ENCODE measurements around the gene CDC42EP3.
A peak's percentile ranks its signal among the peaks of the same experiment; 100 is the strongest.

The CDC42EP3 gene

DNA sequence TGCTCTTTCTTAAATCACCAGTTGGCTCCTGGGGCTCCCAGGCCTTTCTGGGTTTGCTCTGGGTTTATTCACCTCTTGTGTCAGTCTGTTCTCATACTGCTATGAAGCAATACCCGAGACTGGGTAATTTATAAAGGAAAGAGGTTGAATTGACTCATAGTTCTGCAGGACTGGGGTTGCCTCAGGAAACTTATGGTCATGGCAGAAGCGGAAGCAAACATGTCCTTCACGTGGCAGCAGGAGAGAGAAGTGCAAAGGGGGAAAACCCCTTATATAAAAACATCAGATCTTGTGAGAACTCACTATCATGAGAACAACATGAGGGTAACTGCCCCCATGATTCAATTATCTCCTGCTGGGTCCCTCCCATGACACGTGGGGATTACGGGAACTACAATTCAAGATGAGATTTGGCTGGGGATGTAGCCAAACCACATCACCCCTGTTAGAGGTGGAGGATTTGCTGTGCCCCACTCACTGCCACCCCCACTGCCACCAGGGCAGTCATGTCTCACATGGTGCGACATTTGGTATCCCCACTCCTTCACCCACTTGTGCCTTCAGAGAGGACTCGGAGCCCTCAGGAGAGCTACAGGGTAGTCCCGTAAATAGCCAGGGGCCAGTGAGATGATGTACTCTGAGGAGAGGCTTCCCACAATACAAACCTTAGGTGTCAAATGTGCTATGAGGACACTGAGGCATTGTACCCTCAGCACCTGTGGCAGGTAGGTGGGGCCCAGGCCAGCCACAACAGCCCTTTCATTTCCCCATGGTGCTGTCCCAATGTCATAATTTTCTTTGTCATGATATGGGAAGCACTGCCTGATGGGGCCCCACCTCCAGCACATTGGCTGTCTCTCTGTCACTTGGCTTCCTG lies 35.7 kb downstream of the CDC42EP3 start:
- no peak for DNase-seq

DNA sequence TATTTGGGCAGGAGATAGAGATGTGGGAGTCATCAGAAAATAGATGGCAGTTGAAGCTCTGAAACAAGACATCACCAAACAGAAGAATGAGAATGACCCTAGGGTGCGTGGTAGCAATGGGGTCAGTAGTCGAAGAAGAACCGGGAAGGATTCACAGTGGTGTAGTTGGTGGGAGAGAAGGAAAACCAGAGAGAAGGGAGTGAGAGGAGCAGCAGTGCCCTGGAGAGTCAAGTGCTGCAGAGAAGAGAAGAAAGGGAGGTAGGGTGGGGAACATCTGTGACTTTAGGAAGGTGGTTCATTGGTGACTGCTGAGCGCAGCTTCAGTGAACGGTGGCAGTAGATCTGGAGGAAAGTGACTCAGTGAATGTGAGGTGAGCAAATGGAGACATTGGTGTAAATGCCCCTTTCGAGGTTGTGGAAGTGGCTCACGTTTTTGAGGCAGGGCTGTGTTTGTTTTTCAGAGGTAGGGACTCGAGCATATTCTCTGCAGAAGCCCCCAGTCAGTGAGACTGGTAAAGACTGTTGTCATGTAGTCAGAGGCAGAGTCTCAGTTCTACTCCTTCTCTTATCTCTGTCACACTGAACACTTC lies 36.4 kb downstream of the CDC42EP3 start:
- no peak for DNase-seq

DNA sequence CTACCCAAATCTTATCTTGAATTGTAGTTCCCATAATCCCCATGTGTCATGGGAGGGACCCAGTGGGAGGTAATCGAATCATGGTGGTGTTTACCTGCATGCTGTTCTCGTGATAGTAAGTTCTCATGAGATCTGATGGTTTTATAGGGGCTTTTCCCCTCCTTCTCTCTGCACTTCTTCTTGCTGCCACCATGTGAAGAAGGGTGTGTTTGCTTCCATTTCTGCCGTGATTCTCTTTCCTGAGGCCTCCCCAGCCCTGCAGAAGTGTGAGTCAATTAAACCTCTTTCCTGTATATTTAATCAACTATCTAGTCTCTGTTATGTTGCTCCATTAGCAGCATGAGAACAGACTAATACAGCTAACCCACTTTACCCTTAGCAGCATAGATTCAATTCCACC lies 37.6 kb downstream of the CDC42EP3 start:
- DNase-seq: no peak

DNA sequence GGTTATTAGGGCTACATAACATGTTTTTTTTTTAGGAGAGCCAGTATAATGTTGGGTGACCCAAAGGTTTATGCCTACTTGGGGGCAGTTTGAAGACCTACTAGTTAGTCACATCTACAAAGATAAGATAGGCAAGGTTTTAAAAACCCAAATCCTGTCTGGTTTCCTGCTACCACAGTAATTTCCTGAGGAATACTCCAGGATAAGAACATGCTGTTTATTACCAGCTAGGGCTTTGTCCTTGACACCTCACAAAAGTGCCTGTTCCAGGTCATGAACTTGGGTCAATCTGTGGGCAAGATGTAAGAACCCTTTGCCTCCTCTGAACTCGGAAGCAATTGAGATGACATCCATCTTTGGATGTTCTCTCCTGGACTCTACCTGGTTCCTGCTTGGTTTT lies 38.2 kb downstream of the CDC42EP3 start:
- no peak for DNase-seq

DNA sequence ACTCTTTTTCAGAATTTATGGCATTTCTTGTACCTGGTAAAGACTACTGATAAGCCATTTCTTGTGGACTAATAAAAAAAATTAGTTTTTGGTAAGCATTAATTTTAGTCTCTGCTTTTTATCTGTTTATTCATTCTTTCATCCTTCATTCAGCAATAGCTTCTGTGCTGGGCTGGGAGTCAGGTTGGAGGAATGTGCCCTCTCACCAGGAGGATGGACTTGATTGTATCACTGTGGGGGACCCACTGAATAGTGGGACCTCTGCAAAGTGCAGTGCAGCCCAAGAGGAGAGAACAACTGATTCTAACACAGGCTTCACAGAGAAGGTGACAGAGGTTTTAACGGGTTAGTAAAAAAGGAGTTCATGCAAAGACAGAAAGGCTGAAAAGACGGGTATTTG lies 39.1 kb downstream of the CDC42EP3 start:
- no peak for DNase-seq

DNA sequence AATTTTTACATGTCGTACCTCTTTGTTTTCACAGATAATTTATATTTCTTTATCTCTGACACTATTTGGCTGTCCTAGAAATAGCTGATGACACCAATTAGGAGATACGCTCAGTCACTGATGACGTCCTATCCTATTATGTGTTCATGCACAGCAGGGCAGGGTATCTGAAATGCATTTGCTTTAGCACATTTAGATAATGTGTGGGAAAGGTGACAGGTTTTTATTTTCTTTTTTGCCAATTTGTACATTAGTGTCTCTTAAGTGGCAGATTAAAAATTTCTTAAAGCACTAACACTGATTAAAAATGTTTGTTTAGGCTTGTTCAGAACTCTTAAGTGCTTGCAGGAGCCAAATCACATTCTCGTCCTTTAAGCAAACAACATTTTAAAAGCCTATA lies 39.7 kb downstream of the CDC42EP3 start:
- DNase-seq: peak; percentile 76

DNA sequence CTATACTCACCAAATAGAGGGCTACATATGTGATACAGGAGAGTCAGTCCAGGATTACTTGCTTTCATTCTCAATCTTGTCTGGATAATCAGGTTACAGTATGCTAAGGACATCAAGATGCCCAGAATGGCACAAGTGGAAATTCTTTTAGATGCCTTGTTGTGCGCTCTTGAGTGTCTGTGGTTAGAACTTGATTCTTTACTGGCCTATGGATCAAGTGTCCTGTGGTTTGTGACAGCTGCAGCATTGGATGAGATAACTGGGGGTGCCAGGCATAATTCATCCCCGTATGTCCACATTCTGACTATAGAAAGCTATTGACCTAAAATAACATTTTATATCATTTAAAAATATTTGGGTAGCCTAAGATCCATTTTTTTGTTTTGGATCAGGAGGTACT lies 40.1 kb downstream of the CDC42EP3 start:
- DNase-seq: no peak

DNA sequence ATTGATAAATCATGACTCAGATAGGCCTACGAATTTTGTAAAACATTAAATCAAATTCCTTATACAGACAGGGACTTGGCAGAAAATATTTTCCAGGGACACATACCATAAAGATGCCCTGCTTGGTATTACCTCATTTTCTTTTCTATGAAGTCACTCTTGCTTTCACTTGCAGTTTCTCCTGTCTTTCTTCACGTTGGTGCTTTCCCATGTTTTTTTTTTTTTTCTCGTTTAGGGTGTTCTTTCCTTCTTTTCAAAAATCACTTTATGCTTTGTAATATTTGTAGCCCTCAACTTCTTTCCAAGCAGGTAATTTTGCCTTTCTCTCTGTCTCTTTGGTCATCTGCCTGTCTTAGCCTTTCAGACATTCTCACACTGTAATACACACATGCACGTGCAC lies 40.7 kb downstream of the CDC42EP3 start:
- DNase-seq: no peak

DNA sequence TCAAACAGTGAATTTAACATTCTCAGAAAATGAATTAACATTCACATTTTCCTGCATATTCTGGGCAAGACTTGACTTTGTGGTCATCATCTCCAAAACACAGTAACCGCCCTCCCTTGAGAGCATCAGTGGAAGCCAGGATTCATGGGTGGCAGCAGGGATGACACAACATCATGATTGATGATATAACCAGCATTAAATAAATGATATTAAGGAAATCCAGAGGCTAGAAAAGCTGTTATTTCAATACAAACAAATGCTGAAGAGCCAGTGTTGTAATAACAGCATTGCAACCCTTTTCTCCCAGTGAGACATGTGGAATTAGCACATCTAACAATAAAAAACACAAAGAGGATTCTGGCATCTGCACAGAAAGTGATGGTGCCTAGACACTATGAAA lies 41.1 kb downstream of the CDC42EP3 start:
- DNase-seq: no peak

DNA sequence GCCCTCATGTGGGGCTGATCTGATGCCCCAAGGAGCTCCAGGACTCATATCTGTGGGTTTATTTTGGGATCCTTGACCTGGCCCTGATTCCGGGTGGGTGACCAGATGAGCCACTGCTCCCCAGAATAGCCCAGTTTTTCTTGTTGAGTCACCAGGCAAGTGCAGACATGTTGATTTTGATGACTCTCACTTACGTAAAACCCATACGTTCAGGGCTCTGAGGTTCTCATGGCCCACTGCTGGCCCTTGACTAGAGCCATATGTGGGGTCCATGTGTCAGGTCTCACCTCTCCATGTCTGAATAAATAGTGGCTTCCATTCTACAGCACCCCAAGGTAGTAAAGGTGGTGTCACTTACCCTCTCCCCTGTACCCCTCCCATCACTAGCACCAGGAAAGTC lies 41.9 kb downstream of the CDC42EP3 start:
- no peak for DNase-seq

DNA sequence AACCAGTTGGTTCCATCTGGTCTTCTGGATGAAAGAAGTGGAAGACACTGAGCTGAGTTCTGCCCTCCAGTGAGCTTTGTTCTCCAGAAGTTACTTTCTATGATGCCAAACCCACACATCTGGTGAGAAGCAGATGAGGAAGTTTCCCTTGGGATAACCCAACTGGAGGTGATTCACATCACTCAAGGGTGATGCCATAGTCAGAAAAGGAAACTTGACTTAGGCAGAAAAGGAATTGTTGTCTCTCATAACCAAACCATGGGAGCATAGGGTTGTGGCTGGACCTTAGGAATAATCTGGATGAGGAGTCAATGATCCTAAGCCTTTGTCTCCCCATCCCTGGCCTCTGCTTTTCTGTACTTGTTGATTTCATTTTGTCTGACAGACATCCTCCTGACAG lies 43.7 kb downstream of the CDC42EP3 start:
- no peak for DNase-seq

DNA sequence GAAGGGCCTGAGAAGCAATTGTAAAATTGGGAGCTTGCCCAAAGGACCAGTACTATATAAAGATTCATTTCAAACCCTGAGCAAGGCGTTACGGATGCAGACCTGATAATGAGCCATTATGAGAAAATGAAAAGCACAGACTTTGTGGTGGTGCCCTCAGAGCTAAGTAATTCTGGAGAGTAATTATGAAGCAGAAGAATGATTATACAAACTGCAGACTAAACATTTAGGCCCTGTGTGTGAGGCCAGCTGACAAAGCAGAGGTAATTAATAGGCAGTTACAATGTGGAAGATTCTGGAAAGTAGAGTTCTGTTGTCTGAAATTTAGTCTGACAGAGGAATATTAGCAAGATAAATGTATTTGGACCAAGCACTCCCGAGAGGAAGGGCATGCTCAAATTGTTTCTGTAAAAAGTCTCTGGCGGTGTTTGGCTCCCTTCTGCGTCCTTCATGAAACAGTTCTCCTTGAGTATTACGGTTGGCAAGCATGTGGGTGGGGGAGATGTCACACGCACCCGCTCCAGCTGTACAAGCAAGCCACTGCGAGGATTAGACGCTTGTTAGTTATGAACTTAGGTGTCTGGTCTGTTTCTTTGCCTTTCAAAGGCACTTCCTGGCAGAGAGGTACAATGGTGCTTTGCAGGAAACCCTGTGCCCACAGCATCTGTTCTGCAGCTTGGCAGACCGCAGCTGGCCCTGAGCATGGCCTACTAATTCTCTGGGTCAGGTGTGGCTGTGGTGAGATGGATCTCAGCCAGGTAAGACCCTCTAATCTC lies 45.5 kb downstream of the CDC42EP3 start:
- no peak for DNase-seq

DNA sequence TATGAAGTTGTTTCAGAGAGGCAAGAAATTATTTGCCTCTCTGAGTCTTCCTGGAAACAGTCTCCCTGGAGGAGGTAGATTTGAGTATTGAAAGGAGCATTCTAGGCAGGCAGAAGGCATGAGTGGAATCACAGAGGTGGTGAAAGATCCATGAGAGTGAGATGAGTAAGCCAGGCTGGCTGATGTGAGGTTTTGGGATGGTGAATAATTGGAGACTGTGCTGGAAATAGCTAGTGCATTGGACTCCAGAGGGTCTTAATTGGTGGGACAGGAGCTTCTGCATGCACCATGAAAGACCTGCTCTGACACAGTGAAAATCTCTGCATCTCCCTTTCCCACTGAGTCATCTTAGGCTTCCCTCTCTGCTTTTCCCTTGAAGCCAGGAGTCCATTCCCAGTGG lies 46.3 kb downstream of the CDC42EP3 start:
- DNase-seq: no peak

DNA sequence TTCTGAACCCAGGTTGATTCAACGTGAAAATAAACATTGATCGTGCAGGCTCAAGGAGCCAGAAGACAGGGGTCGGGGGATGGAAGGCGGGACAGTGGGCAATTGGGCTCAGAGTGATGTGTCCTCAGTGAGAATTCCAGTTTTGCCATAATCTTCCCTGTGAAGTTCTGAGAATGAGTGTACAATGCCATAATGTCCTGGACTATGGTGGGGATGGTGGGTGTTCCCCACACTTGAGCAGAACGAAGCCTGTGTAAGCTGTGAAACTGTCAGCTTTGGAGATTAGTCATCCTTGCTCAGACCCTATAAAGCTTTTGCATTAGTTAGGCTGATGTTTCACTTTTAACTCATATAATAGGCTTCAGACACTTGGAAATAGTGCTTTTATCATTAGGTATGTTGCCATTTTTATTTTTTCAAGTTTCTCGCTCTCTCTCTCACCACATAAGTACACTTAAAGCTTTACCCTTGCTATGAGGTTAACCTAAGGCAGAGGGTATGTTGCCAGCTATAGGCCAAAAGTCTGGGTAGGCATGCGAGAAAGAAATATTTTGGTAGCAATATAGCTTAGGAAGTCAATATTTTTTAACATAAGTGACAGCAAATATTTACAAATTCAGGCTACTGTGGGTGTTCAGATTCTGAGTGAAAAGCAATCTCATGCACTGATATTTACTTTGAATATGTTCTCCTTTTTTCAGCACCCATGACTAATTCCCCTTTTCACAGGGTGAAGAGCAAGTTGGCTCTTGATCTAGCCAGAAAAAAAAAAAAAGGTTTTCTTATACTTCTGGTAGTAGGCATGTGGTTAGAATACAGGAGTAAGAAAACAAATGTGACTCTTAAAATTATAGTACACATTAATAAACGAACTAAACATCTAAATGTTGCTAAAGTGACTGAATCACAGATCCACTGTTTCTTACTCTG lies 47.2 kb downstream of the CDC42EP3 start:
- no peak for DNase-seq

DNA sequence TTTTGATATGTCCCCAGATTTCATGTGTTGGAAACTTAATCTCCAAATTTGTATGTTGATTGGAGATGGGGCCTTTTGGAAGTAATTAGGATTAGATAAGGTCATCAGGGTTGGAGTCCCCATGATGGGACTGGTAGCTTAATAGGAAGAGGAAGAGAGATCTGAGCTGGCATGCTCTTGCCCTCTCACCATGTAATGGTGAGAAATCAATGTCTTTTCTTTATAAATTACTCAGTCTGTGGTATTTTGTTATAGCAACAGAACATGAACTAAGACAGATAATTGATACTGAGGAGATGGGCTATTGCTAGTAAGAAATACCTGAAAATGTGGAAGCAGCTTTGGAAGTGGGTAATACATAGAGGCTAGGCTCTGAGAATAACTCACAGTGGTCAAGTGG lies 48.0 kb downstream of the CDC42EP3 start:
- no peak for DNase-seq

DNA sequence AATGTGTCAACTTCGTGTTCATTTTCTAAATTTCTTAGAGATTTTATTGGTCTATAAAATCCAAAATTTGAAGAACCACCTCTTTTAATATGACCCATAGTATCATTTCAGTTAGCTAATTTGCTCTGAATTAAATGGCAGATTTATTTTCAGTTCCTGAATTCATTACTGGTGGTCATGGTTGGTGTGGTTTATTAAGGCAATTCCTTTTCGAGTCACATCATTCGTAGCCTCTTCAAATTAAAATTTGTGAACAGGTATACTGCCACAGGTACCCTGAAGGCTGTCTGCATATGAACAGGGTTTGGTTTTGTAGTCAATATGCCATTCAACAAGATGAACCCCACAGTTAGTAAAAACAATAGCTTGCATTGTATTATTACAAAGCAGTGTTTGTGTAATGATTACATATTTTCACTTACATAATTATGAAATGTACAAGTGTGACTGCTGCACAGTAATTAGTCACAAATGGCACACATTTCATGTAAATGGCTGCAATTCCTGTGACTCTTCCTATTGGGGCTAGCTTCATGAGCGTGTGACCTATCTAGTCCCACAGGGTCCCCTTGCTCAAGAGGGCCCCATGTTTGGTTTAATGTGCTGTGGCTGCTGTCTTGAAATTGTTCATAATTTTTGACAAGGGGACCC lies 48.9 kb downstream of the CDC42EP3 start:
- no peak for DNase-seq

DNA sequence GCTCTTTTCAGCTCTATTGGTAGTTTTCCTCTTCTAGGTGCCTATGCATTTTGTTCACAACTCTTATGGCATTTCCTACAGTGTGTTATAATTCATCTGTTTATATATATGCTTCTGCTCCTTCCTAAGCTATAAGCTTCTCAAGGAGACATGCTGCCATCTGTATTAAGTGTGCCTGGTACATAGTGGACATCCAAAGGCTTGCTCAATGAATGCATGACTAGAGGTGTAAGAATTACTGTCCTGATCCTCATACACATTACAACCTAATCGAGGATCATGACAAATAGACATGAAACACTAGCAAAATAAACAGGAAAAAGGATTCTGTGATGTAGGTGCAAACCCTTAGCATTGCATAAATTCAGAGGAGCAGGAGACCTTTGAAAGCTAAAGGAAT lies 50.2 kb downstream of the CDC42EP3 start:
- no peak for DNase-seq

DNA sequence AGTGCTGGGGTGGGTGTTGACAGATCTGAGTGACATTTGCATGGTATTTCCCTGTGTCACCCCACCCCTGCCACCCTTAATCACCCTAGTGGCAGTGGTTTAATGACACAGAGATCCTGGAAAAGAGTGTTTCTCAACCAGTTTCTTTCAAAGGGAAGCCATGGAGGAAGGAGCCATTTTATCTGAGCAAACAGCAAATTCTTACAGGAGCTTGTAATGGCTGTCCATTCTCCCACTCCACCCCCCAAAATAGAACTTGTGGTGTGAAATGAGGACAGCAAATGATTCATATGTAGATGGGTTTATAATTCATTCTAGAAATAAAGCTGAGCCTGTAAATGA lies 51.5 kb downstream of the CDC42EP3 start:
- no peak for DNase-seq

DNA sequence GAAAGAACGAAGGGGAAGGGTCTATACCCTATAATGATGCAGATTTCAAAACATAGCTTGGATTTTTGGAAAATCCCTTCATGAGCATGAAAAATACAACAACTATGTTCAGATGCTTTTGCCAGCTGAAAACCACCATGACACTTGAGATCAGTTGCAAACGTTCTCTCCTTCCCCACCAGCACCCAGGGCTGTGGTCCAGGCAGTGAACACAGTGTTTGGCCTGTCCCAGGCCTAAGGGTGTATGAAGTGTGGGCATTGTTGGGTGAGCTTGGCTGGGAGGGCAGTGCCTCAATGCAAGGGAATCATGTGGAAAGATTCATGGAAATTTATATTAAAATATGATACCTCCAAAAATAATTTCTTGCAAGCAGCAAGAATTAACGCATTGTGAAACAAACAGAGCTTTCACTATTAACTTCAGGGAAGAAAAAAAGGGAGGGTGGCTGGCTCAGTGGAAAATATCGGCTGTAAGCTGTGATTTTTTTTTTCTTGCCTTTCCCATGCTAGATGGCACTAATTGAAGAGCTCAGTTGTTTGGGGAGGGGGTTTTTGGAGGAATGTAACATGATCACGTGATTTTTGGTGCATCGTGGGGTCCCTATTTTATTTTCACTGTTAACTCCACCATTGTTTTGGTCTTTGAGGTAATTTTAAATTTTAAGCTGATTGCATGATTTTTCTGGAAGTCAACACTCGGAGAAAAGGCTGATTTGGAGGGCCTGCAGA lies 52.0 kb downstream of the CDC42EP3 start:
- no peak for DNase-seq

DNA sequence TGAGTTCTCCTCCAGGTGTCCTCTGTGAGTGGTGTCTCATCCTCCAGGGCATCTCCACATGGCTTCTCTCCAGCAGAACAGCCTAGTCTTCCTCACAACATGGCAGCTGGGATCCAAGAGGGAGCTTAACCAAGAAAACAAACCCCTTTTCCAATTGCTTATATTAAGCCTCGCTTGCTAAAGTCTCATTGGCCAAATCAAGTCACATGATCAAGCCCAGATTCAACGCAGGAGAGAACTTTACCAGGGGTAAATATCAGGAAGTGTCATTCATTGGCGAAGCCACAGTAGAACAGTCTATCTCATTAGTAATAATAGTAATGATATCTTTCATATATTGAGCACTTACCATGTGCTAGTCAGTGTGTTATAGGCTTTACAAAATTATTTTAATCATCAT lies 53.1 kb downstream of the CDC42EP3 start:
- no peak for DNase-seq

DNA sequence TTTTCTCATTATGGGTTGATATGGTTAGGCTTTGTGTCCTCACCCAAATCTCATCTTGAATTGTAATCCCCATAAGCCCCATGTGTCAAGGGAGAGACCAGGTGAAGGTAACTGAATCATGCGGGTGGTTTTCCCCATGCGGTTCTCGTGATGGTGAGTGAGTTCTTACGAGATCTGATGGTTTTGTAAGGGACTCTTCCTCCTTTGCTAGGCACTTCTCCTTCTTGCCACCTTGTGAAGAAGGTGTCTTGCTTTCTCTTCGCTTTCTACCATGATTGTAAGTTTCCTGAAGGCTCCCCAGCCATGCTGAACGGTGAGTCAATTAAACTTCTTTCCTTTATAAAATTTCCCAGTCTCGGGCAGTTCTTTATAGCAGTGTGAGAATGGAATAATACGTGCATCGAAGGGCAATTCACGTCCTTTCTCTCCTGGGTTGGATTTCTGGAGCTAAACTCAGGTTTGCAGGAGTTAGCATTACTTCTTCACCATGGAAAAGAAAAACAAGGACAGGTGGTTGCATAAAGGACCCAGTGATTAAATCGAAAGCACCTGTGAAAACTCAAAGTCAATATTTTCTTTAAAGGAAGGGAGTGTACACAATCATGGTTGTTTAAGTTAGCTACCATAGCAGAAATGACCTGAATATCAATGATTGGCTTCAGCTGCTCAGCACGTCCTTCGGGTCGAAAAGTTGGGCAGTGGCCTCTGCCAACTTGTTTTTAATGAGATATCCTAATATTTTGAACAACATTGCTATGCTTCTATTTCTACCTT lies 54.1 kb downstream of the CDC42EP3 start:
- DNase-seq: peak; percentile 78
